GM21447 (cell line): ENCODE results near the gene RHOXF1.
"Not testable (repeated sequence)": the region's sequence is repeated elsewhere in the genome, so short reads cannot be mapped to it uniquely, and the experiment has no call there.

ENCODE experiments used
- ATAC-seq: cut with Tn5 transposase; IDR thresholded peaks from one replicate; pipeline ENCODE4 v1.9.1; 2021; ENCODE audit not compliant: unreplicated experiment

The RHOXF1 gene

DNA sequence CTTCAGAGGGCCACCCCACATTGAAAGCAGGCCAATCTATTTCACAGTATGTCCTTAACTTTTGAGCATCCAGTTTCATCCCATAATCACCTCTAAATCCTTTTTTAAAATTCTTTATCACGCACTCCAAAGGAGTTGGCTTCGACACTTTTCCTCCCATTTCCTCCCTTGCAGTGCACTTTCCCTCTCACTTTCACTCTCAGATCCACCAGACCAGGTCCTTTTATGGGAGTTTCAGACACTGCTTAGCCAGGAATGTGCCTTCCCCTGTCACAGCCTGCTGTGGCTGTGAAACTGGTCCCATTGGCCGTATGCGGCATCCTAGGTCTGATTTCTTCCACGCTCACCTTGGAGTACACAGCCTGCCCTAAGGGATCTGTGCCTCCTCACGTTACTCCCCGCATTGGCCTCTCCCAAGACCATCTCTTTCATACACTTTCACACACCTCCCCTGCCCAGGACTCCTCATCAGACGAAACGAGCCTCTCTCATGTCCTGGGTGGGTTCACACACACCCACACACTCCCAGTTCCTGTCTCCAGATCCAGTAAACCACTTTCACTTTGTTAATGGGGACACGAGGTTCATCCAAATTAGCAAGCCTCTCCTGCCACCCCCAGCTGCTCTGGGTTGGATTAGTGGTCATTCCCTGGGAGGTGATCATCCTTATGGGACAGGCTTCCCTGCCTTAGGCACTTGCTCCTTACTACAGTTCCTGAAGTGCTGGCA, 28.3 kb downstream of the RHOXF1 start:
- ATAC-seq, result no peak

DNA sequence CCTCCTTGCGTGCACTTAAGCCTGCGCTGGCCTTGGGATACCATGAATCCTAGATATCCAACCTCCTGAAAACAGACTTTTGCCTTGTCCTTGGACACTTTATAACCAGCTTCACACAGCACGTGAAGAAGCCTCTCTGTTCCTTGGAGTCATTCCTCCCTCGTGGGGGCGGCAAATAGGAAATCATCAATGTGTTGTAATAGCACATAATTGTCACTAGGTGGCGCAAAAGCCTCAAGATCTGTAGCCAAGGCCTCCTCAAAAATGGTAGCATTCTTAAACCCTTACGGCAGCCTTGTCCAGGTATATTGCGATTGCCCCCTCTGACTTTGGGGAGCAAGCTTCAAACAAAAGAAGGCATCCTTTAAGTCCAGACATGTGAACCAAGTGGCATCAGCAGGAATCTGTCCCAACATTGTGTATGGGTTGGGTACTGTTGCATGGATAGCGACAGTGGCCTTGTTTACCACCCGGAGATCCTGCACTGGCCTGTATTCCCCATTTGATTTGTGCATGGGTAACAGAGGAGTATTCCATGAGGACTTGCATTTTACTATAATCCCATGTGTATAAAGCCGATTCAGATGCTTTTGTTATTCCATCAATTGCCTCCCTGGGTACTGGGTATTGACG, 30.0 kb downstream of the RHOXF1 start:
- ATAC-seq, result not testable (repeated sequence)

DNA sequence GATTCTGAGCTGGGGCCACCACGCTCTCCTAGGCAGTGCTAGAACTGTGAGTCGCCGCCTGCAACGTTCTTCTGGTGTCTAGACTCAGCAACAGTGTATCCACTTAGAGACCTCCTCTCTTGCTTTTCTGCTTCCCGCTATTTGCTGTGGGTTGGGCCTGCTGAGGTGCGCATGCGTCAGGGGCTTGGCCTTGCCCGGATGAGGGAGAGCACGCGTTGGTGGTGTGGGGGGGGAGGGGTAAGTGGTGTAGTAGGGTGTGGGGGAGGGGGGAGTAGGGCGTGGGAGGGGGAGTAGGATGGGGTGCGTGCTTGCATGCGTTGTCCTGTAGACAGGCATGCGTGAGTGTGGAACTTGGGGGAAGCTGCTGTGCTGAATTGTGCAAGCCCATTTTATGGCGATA, 38.1 kb downstream of the RHOXF1 start, which contains the start of gene RHOXF2B:
Gene RHOXF2B, minus strand, starts transcription at position 101 of the 400 bp plus-strand sequence. CDS start 138 bp downstream, outside the sequence.
- ATAC-seq, result not testable (repeated sequence)

DNA sequence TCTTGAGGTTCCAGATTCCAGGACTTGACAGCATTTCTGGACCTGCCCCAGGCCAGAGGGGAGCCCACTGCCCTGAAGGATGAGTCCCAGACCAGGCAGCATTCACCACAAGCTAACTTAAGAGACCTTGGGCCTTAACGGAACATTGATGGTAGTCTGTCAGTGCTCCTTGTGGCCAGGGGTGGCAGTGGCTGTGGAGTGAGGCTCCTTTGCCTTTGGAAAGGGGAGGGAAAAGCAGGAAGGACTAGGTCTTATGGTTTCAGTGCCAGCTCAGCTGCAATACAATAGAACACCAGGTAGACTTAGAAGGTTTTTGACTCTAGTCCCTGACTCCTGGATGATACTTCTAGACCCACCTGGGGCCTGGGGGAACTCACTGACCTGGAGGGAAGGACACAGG, 49.5 kb downstream of the RHOXF1 start:
- not testable (repeated sequence) for ATAC-seq
